Measurements from ENCODE around the gene ANAPC16. TPM values are rescaled to one million over a fixed set of nuclear protein-coding genes. Genes with fewer than 3 reads are reported as not detected.
"Not testable (repeated sequence)": the region's sequence is repeated elsewhere in the genome, so short reads cannot be mapped to it uniquely, and the experiment has no call there.

Gene ANAPC16
- polyA plus RNA-seq, 2 of the 4 experiments (the other 2 are of a cell fraction): 75.1 to 165 TPM

GRCh38 chr10:72277340-72277995 is 61.7 kb downstream of the ANAPC16 start:
- ChIA-PET POLR2A (interaction anchor here (0.6 to 6.8 kb wide), 14 partner anchors 10 to 57 kb away, joined by 3 to 126 read pairs (median 6); no protein-coding TSS in a partner anchor), CTCF (interaction anchor here (1.0 to 8.9 kb wide), 8 partner anchors 10 to 59 kb away, joined by 3 to 89 read pairs (median 5); no protein-coding TSS in a partner anchor)
- H3K4me2 ChIP-seq: peak overlapping the region; percentile 91
- H3K27ac ChIP-seq: peak overlapping the region; percentile 98
- no peak; a peak in 1 of 6 replicates for ATAC-seq
- 65% methylated on average over 5 of the region's 5 CpGs for WGBS (ENCODE audit: missing lambda C conversion rate)
- TF ChIP-seq EP300 (IDR thresholded peaks at IDR 0.05) (no peak), POLR2AphosphoS2 (conservative IDR thresholded peaks at IDR 0.05; ENCODE audit: low read length) (peak; percentile 65; the same call in 1 of the 2 replicates), TP53 (CRISPR knock-in tag; IDR thresholded peaks at IDR 0.05) (peak; percentile 31; the same call in 1 of the 2 replicates), KDM1A (IDR thresholded peaks at IDR 0.05; ENCODE audit: low read depth) (0 out of 2 replicates have a peak, but pooled peaks have one; percentile 3)
- no peak for FAIRE-seq
- H3K4me1 ChIP-seq: peaks cover 40% of the 10 kb centered on the region
- no peak overlapping the region; the same call in 2 of the 3 replicates for H3K4me3 ChIP-seq
- H3K9me3 ChIP-seq: no peaks in the 10 kb centered on the region
- DNase-seq (ENCODE audit: low read depth in 1 of 2, low spot score in 1 of 2): peak in 1 of 2 experiments; percentile 74

- FAIRE-seq: no peak
- DNase-seq (ENCODE audit: low read depth in 1 of 2, low spot score in 1 of 2): peak in 1 of 2 experiments; percentile 70
- Histone ChIP-seq H3K4me2 (peak overlapping the region; percentile 20; the same call in 1 of the 3 replicates), H3K9me3 (no peaks in the 10 kb centered on the region), H3K4me3 (no peak overlapping the region), H3K27ac (peak overlapping the region; percentile 98), H3K4me1 (peaks cover 39% of the 10 kb centered on the region)
- ChIA-PET CTCF (interaction anchor here (0.8 to 8.9 kb wide), 10 partner anchors 11 to 62 kb away, joined by 3 to 89 read pairs (median 4); partner anchors contain the start of gene ASCC1), POLR2A (interaction anchor here (0.8 to 6.8 kb wide), 12 partner anchors 9 to 56 kb away, joined by 3 to 126 read pairs (median 6); no protein-coding TSS in a partner anchor)
- TF ChIP-seq CBX2 (IDR thresholded peaks at IDR 0.05; ENCODE audit: borderline replicate concordance, low read depth): no peak
- TF ChIP-seq CEBPB (IDR thresholded peaks at IDR 0.05): peak in 1 of 2 experiments; percentile 31; a peak in 1 of 4 replicates
- no peak for TF ChIP-seq CHD2 (IDR thresholded peaks at IDR 0.05; ENCODE audit: low read length, partially characterized antibody)
- TF ChIP-seq ZFP36 (IDR thresholded peaks at IDR 0.05; ENCODE audit: borderline replicate concordance, partially characterized antibody): peak; percentile 21
- WGBS (ENCODE audit: missing lambda C conversion rate): 96% methylated on average over 3 of the region's 3 CpGs
- 0 out of 6 replicates have a peak, but pooled peaks of 1 of the 2 experiments have one; percentile 0 for ATAC-seq
Measured at GRCh38 chr10:72277996-72278667, 62.3 kb downstream of the ANAPC16 start.

GRCh38 chr10:72278668-72279393 is 63.0 kb downstream of the ANAPC16 start:
- DNase-seq (ENCODE audit: low read depth in 1 of 2, low spot score in 1 of 2) (peak in 1 of 2 experiments; percentile 52), ATAC-seq (no peak), FAIRE-seq (no peak)
- Histone ChIP-seq H3K9me3 (no peaks in the 10 kb centered on the region), H3K4me1 (peaks cover 39% of the 10 kb centered on the region), H3K4me2 (peak overlapping the region; percentile 20; the same call in 1 of the 3 replicates), H3K27ac (peak overlapping the region; percentile 98), H3K4me3 (no peak overlapping the region)
- 63% methylated on average over 5 of the region's 5 CpGs for WGBS (ENCODE audit: missing lambda C conversion rate)
- no peak for TF ChIP-seq JUN (IDR thresholded peaks at IDR 0.05)
- TF ChIP-seq HOXA7 (CRISPR knock-in tag; IDR thresholded peaks at IDR 0.05): no peak
- no peak for TF ChIP-seq KDM1A (IDR thresholded peaks at IDR 0.05; ENCODE audit: low read depth)
- TF ChIP-seq HEYL (CRISPR knock-in tag; IDR thresholded peaks at IDR 0.05): 0 out of 2 replicates have a peak, but pooled peaks have one; percentile 35
- no peak for TF ChIP-seq NFE2L2 (conservative IDR thresholded peaks at IDR 0.05; ENCODE audit: low read length)
- TF ChIP-seq CTCF (IDR thresholded peaks at IDR 0.05): peak; percentile 26; the same call in 1 of the 3 replicates
- no peak for TF ChIP-seq CHD2 (IDR thresholded peaks at IDR 0.05; ENCODE audit: low read length, partially characterized antibody)
- ChIA-PET CTCF (interaction anchor here (0.8 to 8.9 kb wide), 8 partner anchors 11 to 62 kb away, joined by 3 to 89 read pairs (median 6); partner anchors contain the start of gene ASCC1), POLR2A (interaction anchor here (0.6 to 6.8 kb wide), 7 partner anchors 14 to 165 kb away, joined by 3 to 126 read pairs (median 7); no protein-coding TSS in a partner anchor)

GRCh38 chr10:72279587-72279986 is 63.8 kb downstream of the ANAPC16 start:
- not testable (repeated sequence) for ATAC-seq; DNase-seq (ENCODE audit: low read depth in 1 of 2, low spot score in 1 of 2); FAIRE-seq; H3K9me3 ChIP-seq; H3K4me3 ChIP-seq; H3K4me2 ChIP-seq
- ChIA-PET POLR2A (interaction anchor here (1.0 to 6.8 kb wide), 4 partner anchors 13 to 41 kb away, joined by 3 to 126 read pairs (median 18); no protein-coding TSS in a partner anchor), CTCF (interaction anchor here (0.6 to 8.9 kb wide), 7 partner anchors 12 to 64 kb away, joined by 3 to 89 read pairs (median 6); no protein-coding TSS in a partner anchor)
- Histone ChIP-seq H3K4me1 (peaks cover 39% of the 10 kb centered on the region), H3K27ac (peak overlapping the region; percentile 98)
- 94% methylated on average over 7 of the region's 7 CpGs for WGBS (ENCODE audit: missing lambda C conversion rate)

Data from A549 (cell line).